ELF-1 (cell line): ENCODE results near the gene SPATA16.
"Not testable (repeated sequence)": the region's sequence is repeated elsewhere in the genome, so short reads cannot be mapped to it uniquely, and the experiment has no call there.

Source experiments
- DNase-seq: peaks from one replicate; pipeline ENCODE4 v3.0.0-alpha.2; 2016; ENCODE audit warnings: low read depth, low spot score

SPATA16 gene

DNA sequence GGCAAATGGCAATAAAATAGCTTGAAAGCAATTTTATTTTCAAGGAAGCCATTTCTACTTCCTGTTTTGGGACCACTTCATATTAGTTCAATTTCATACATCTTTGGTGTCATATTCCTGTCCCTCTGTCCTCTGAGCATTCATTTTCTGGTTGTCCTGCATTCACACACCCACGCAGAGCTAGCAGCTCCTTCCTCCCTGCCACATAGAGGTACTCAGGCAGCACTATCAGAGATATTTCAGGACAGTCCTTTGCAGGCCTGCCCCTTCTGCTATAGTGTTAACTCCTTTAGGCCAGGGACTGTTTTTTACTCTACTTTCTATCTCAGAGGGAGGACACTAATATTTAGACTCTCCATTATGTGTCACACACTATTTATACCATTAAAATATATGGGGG is 258.5 kb downstream of the SPATA16 start:
- no peak for DNase-seq

DNA sequence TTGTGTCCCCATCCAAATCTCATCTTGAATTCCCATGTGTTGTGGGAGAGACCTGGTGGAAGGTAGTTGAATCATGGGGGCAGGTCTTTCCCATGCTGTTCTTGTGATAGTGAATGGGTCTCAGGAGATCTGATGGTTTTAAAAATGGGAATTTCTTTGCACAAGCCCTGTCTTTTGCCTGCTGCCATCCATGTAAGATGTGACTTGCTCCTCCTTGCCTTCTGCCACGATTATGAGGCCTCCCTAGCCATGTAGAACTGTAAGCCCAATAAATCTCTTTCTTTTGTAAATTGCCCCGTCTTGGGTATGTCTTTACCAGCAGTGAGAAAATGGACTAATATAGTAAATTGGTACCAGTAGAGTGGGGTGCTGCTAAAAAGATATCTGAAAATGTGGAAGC is 261.7 kb downstream of the SPATA16 start:
- DNase-seq, result not testable (repeated sequence)

DNA sequence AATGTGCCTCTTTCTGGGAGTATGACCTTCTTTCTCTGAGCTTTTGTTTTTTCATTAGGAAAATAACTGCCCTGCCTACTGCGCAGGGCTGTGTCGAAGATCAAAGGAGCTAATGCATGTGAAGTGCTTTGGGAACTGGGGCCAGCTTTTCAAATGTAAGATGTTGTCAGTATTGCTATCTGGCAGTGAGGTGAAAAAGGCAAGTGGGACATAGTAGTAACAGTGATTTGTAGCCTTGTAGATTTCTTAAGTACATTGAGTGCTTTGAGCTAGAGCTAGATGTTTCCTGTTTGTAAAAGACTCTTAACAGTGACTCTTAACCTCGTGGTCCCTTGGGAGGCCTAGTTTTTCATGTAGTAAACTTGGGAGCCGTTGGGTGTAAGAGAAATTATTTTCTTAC is 264.0 kb downstream of the SPATA16 start:
- DNase-seq, result peak; percentile 41

DNA sequence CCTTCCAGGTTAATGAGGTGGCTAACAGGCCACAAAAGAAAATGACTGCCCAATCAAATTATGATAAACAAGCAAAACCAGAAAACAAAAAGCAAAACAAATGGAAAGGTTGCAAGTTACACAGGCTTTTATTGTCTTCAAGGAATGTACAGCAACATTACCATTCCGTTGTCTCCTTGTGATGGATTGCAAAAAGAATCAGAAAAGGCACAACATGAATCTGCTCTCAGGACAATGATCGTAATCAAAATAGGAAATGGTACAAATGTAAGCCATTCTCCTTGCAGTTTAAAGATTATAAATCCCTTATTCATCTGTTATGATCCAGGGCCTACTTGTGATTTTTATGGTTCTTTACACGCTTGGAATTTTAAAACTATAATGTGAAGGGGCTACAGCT is 264.7 kb downstream of the SPATA16 start:
- no peak for DNase-seq

DNA sequence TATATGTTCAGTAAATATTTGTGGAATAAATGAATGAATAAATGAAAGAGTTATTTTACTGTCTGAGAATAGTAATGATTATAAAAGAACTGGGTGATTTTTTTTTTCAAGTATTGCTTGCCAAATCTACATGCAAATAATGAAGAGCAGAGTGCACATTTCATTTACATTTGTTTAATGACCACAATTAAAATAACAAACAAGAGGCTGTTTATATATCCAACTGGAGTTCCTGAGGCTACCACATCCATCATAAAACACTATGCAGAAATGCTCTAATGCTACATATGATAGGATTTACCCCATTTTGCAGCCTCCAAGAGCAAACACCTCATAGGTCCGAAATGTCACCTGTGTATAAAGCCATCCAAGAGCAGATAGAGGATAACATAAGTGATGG is 266.0 kb downstream of the SPATA16 start:
- DNase-seq, result no peak

DNA sequence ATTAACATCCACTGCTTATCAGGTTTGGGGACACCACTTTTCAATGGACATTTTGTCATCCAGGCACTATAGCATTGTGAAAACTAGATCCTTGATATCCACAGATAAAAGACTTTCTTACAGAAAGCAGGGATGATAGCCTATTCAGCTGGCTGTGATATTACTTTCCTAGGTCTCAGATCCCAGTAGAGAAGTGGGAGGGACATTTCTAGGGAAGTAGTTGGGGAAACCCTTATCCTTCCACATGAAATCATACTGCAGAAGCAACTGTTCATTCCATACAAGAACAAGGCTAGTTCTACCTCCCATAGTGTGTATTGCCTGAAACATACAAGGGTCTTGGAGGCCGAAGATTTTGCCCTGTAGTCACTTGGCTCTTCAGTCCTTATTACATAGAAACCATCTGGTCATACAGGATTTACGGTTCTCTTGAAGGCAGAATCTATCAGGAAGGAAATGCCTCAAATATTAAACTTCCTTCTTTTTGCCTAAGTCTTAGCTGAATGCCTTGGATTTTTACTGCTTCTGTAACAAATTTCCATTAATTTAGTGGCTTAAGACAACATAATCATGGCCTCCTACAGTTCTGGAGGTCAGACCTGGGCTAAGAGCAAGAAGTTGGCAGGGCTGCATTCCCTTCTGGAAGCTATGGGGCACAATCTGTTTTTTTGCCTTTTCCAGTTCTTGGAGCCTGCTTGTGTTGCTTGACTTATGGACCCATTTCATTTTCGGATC is 271.1 kb downstream of the SPATA16 start:
- no peak for DNase-seq

DNA sequence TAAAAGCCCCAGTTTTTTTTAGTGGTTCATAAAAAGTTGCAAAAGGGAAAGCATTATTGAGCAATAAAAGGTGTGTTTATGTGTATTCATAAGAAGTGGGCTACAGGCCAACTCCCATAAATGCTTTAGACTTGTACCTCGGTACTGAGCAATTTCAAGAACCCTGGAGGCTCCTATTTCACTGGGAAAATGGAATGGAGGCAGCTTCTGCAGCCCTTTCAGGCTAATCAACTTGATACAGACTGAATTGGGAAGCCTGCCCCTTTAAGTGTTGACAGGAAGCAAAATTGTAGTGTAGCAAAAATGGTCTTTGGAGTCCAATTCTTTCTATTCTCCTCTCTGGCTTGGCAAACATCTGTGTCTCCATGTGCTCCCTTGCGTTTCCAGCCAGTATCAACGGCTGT is 271.7 kb downstream of the SPATA16 start:
- no peak for DNase-seq

DNA sequence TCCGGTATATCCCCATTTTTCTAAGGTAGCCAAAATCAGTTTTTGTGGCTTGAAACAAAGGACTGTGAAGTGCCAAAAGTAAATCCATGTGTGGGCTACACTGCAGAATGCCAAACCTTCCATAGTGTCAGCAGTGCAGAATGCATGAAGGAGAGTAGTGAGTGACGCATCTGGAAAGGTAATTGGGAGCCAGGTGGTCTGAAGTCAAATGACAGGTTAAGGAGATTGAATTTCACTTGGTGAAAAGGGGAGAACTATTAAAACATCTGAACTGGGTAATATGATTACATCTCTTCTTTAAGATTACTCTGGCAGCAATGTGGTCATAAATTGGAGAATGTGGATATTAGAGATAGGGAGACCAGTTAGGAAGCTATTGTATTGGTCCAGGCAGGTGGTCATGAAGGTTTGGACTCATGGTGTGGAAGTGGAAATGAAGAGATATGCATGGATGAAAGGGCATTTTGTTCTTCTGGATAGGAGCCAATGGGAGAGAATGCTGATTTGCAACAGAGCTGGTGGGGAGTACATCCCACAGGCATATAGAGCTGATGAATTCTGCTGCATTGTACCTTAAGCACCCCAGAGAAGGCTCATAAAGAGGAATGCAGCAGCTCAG is 272.3 kb downstream of the SPATA16 start:
- no peak for DNase-seq

DNA sequence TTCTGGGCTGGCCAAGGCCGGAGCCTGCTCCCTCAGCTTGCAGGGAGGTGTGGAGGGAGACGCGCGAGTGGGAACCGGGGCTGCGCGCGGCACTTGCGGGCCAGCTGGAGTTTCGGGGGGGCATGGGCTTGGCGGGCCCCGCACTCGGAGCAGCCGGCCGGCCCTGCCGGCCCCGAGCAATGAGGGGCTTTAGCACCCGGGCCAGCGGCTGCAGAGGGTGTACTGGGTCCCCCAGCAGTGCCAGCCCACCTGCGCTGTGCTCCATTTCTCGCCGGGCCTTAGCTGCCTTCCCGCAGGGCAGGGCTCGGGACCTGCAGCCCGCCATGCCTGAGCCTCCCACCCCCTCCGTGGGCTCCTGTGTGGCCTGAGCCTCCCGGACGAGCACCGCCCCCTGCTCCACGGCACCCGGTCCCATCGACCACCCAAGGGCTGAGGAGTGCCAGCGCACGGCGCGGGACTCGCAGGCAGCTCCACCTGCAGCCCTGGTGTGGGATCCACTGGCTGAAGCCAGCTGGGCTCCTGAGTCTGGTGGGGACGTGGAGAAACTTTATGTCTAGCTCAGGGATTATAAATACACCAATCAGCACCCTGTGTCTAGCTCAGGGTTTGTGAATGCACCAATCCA is 274.2 kb downstream of the SPATA16 start:
- not testable (repeated sequence) for DNase-seq

DNA sequence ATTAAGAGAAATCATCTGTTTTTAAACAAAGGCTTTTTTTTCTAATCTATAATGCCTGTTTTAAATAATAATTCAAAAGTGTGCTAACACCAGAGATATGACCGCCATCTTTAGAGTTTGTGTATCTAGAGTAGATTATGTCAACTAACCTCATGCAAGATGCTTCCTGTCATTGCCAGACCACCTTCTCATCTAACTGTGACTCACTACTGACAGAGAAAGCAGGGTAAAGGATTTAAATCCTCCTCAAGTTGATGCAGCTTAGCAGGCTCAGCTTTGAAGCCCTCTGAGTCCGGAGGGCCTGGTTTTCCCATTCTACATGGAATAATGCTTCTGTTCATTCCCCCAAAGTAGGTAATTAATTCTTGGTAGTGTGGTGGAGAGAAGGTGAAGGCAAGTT is 282.0 kb downstream of the SPATA16 start:
- peak; percentile 29 for DNase-seq

DNA sequence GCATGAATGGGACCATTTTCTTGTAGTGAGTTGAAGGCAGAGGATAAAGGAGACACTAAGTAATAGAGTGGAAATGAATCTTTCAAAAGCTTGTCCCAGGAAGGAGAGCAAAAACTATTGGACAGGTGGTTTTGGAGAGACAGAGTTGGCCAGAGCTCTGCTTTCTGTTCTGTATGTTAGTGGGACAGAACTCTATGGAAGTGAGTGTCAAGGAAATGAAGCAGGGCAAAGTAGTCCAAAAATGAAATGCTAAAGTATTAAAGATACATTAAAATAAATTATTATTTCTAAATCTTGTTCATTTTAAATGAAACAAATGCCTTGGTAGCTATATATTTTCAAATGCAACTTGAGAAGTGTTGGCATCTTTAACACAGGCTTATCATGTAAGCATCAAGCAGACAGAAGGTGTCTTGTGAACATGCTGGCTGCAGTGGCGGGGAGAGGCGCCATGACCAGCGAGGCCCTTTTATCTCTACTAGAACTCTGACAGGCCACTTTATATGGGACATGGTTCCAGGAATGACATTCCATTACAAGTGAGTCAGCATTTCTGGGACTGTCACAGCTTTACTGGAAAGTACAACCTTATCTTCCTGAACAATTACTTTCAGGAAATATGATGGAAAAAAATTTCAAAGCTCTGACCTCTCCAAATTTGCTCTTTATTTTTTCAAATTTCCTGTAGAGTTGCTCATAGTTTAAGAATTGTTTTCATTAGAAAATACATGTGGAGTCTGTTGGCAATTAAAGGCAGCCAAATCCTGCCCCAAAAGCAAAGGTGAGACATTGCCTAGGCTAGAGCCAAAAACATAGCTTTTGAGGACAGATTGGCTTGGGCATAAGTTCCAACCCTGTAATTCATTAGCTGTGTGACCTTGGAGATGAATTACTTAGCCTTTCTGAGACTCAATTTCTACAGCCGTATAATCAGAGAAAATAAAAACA is 284.0 kb downstream of the SPATA16 start:
- DNase-seq, result peak; percentile 53

DNA sequence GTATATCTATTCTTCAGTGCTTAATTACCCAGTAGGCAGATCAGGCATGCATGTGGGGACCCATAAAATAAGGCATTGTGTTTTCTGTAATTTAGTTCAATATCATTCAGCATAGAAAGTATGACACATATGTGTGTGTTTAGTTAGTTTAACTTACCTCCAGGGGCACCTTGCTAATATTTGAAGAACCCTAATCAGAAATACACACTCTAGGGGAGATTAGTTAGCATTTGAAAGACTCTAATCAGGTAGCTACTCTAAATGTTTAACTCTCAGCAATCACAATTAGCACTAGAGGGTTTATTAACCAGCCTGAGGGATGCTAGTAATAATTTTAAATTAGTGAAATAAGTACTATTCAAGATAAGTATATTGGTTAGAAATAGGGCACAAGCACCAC is 286.0 kb downstream of the SPATA16 start:
- DNase-seq, result no peak

DNA sequence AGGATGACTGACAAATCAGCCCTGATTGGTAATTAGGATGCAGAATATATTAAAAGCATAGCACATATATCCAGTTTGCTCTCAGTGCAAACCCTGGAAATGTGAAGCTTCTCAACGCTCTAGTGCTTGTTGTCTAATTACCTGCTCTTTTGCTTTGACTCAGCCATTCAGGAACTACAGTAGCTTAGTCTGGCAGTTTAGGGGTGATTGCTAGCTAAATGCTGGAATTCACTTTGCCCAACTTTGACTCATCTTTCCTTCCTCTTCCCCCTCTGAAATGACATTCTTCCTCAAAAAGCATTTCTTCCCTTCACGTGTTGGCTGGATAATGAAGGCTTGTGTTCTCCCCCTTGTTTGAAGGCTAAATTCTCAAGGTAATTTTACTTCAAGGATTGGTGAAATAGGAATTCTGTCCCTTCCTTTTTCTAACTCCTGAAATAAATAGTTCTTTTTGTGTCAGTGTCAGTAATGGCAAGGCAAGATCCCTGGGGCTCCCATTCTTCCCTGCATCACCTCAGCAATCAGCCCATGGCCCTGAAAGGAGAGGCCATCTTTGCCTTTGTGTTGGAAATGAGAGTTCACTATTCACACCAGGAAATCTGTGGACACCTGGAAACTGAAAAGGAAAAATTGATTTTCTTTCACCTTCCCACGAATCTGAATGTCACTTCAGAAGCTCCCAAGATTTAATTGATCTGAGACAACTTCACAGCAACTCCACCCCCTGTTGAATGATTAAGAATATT is 286.9 kb downstream of the SPATA16 start:
- DNase-seq, result peak; percentile 36

DNA sequence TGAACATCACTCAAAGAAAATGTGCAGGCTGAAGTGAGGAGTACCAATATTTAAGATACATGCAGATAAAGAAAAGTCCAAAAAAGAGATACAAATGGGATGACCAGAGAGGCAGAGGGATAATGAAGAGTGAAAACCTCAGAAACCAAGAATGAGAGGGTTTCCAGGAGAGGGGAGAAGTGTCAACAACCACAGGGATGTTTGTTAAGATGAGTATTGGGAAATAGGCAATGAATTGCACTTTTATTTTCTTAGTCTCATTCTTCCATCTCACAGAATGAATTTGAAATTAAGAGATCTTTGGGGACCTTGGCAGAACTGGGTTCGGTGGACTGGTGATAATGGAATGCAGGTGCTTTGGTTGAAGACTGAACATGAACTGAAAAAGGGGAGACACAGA is 288.0 kb downstream of the SPATA16 start:
- no peak for DNase-seq

DNA sequence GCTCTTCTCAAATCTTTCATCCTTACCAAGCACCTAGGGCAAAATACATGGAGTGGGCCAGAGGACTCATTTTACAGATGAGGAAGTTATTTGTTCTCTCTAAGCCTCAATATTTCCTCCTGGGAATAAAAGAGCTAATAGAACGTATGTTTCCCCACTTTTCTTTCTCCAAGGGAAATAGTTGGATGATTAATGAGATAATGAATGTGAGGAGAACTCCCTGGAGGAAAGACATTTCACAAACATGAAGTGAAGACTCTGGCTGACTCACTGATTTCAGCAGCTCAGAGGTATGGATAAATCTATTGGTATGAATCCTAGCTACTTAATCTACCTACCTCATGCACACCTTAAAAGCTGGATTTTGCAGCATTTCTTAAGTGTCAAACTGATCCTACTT is 292.1 kb downstream of the SPATA16 start:
- no peak for DNase-seq

DNA sequence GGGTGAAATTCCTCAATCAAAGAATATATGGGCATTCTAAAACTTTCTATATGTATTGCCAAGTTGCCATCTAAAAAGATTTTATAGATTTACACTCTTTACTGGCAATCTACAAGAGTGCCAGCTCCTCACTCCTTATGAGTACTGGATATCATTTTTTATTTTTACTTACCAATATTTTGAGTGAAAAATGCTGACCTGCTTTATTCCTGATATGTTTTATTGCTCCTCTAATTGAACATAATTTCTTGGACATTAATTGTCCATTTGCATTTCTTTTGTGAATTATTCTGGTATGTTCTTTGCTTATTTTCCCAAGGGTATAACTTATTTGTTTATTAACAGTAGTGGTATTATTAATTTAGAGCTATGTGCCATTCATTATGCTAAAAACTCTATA is 293.7 kb downstream of the SPATA16 start:
- no peak for DNase-seq

DNA sequence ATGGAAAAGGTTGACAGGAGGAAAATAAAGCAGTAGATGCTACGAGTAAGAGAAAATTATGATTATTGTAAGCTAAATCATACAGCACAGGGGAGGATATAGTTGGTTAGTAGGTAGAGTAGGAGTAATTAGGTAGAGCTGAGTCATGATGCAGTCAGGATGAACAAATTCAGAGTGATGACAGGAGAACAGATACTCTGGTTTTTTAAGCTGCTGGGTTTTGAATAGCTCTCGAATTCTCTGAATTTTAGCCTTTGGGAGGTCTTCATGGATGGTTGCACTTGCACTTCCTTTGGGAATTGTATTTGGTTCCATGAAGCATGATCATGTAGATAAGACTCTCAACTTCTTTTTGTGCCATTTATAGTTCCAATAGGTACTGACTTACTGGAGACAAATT is 294.3 kb downstream of the SPATA16 start:
- DNase-seq, result no peak

DNA sequence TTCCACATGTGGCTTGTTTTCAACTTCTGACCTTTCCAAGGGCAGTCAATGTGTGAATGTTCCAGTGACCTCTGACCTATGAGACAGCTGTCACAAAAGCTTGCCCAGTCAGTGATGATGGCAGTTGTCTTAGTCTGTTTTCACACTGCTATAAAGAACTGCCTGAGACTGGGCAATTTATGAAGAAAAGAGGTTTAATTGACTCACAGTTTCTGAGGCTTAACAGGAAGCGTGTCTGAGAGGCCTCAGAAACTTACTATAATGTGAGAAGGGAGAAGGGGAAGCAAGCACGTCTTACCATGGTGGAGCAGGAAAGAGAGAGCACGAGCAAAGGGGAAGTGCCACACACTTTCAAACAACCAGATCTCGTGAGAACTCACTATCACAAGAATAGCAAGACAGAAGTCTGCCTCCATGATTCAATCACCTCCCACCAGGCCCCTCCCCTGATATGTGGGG is 294.9 kb downstream of the SPATA16 start:
- DNase-seq, result no peak

DNA sequence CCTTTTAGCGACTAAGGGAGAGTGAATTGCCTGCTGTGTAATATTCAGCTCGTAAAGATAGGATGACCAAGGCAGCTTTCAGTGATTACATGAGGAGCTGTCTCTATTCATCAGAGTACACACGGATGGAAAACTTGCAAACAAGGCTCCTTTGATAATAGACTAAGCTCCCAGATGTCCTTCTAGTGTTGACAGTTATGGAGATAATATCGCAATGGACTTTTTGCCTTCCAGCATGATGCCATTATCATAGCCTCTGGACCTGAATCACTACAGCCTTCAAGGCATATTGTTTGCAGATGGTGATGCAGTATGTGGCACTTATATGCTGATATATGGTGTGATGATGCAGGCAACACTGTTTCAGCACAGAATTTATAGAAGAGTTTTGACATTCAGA is 296.6 kb downstream of the SPATA16 start:
- no peak for DNase-seq

DNA sequence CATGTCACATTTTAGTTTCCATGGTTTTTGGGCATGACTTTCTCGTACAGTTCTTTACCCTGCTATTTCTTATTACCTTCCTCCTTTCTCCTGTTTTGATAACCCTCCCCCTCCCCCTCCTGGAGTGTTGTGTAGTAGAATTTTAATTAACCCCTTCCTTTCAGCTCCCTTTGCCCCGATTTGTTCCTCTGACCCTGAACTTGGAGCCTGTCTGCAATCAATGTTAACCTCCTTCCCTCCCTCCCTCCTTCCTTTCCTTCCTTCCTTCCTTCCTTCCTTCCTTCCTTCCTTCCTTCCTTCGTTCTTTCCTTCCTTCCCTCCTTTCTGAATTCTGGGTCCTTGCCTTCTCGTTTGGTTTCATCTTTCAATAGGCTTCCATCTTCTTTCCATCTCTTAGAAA is 300.1 kb downstream of the SPATA16 start:
- DNase-seq, result no peak

DNA sequence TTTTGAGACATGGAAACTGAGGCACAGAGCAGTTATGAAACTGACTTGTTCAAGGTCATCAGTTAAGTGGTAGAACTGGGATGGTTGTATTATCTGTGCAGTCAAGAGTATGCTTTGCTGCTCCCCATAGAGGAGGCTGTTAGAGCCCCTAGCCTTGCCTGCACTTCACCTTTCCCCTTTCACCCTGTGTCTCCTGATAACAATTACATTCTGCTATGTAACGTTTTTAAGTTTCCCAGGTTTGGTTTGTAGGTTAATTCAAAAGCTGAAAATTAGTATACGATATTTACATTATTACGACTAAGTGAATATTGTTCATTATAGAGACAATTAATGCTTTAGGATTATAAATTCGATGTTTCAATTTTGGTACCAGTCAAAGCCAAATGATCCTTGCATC is 300.6 kb downstream of the SPATA16 start:
- DNase-seq, result no peak
